K562 (cell line): Measurements from ENCODE around the gene NAPEPLD. TPM values are rescaled to one million over a fixed set of nuclear protein-coding genes. Genes with fewer than 3 reads are reported as not detected.

Source experiments
- ATAC-seq: fragments of 200-7000 bp; cut with Tn5 transposase; 3 replicates; pipeline ENCODE4 v1.9.1; 2020; ENCODE audit warnings: moderate library complexity
- BruUV-seq: library from RNA; stranded (reverse); fragments of 400-500 nt; replicated peaks from 2 replicates; lab custom pipeline; 2021; lab: Mats Ljungman, UMichigan
- CTCF ChIA-PET: fragments of 300-600 bp; formaldehyde crosslinking; extraction: SDS; loops from one replicate; lab custom pipeline; 2021; ENCODE audit warnings: low intra/inter-chr PET ratio; lab: Yijun Ruan, JAX
- POLR2A ChIA-PET: fragments of 300-600, 350-650 bp; sonication (Branson Sonifier 250); formaldehyde crosslinking; extraction: SDS; loops from one replicate; lab custom pipeline; 2021; ENCODE audit warnings: antibody characterized with exemption, inconsistent platforms; lab: Yijun Ruan, JAX
- DNase-seq, 4 experiments: peaks; one replicate each; pipeline versions ENCODE4 v3.0.0 to v3.0.0-alpha.2; 2011 to 2018; ENCODE audit warnings: low spot score in 3 of 4, mixed read lengths in 3 of 4; ENCODE audit errors: extremely low read depth in 1 of 4
- FAIRE-seq: peaks from 2 replicates; lab custom pipeline; 2011; peaks lifted over from hg19 to GRCh38; lab: Jason Lieb, UNC
- H2AFZ ChIP-seq: 2 replicates; pipeline ENCODE4 v1.6.0; 2011; ENCODE audit warnings: low read depth, low read length, control low read depth, inconsistent platforms
- H3K27ac ChIP-seq: fragments of 200-600 bp; 3 replicates; pipeline ENCODE4 v1.8.0; 2011; ENCODE audit warnings: low read depth, mild to moderate bottlenecking, control low read depth, inconsistent platforms, low read length, moderate library complexity, mixed read lengths; ENCODE audit errors: extremely low read depth
- H3K27me3 ChIP-seq, 2 experiments: fragments of 300-600 bp in 1 of 2; 2 replicates in 1 of 2; 3 replicates in 1 of 2; pipeline versions ENCODE4 v1.6.0 to v1.8.0; 2011; ENCODE audit warnings: inconsistent platforms in 2 of 2, low read length in 2 of 2, mild to moderate bottlenecking in 1 of 2, mixed read lengths in 1 of 2, moderate library complexity in 1 of 2; ENCODE audit not compliant: control insufficient read depth in 2 of 2, insufficient read depth in 2 of 2
- H3K36me3 ChIP-seq: fragments of 300-600 bp; 3 replicates; pipeline ENCODE4 v1.8.0; 2011; ENCODE audit warnings: mild to moderate bottlenecking, low read length, inconsistent platforms; ENCODE audit not compliant: control insufficient read depth, insufficient read depth
- H3K4me1 ChIP-seq, 2 experiments: fragments of 200-600 bp in 1 of 2; replicated peaks in 1 of 2; 2 replicates in 1 of 2; 3 replicates in 1 of 2; pipeline versions ENCODE4 v1.5.1 to v1.8.0; 2011; ENCODE audit warnings: inconsistent platforms in 2 of 2, low read length in 2 of 2, mild to moderate bottlenecking in 1 of 2, mixed read lengths in 1 of 2, moderate library complexity in 1 of 2; ENCODE audit not compliant: control insufficient read depth in 2 of 2, insufficient read depth in 2 of 2
- H3K4me2 ChIP-seq: 2 replicates; pipeline ENCODE4 v1.6.1; 2011; ENCODE audit warnings: low read length, control low read depth, inconsistent platforms, mixed read lengths; ENCODE audit not compliant: insufficient read depth
- H3K4me3 ChIP-seq: fragments of 200-600 bp; sonication (generic), shearing (Covaris generic); 2 replicates; pipeline ENCODE4 v1.5.1; 2016; ENCODE audit warnings: control low read depth, inconsistent platforms
- H3K79me2 ChIP-seq: fragments of 200-600 bp; 3 replicates; pipeline ENCODE4 v1.8.0; 2011; ENCODE audit warnings: low read length, inconsistent platforms; ENCODE audit not compliant: control insufficient read depth, insufficient read depth
- H3K9ac ChIP-seq, 2 experiments: 2 replicates each; pipeline versions ENCODE4 v1.6.0 to v1.6.1; 2011; ENCODE audit warnings: low read depth in 2 of 2, low read length in 2 of 2, control low read depth in 1 of 2, inconsistent platforms in 1 of 2, mild to moderate bottlenecking in 1 of 2, mixed read lengths in 1 of 2; ENCODE audit not compliant: insufficient read depth in 1 of 2
- H3K9me1 ChIP-seq: one replicate; pipeline ENCODE4 v1.6.0; 2011; ENCODE audit warnings: inconsistent platforms, mild to moderate bottlenecking, low read length, moderate library complexity; ENCODE audit not compliant: control insufficient read depth, insufficient read depth
- H3K9me3 ChIP-seq: replicated peaks from 2 replicates; pipeline ENCODE4 v1.5.1; 2011; ENCODE audit warnings: low read depth, low read length, inconsistent platforms; ENCODE audit not compliant: control insufficient read depth, insufficient read depth
- H4K20me1 ChIP-seq: replicated peaks from 2 replicates; pipeline ENCODE4 v1.6.1; 2011; ENCODE audit warnings: low read length, inconsistent platforms, mixed read lengths; ENCODE audit not compliant: control insufficient read depth, insufficient read depth
- CBX8 ChIP-seq: fragments of 200-600 bp; sonication (generic); IDR thresholded peaks from 2 replicates; pipeline ENCODE4 v1.6.1; 2012; ENCODE audit warnings: borderline replicate concordance, mixed run types, low read depth, mild to moderate bottlenecking, moderate library complexity, mixed read lengths, low read length, control low read depth, inconsistent platforms; ENCODE audit not compliant: poor library complexity, severe bottlenecking; ENCODE audit errors: extremely low read depth
- ELF2 ChIP-seq: fragments of 250-450 bp; sonication (Bioruptor Pico); IDR thresholded peaks from 2 replicates; pipeline ENCODE4 v1.5.0; 2021; ENCODE audit warnings: mild to moderate bottlenecking
- HDAC6 ChIP-seq: IDR thresholded peaks from 2 replicates; pipeline ENCODE4 v1.6.1; 2012; ENCODE audit warnings: low read depth, mild to moderate bottlenecking, control low read depth, inconsistent platforms, low read length, moderate library complexity
- RAD51 ChIP-seq: fragments of 450-650 bp; IDR thresholded peaks from 2 replicates; pipeline ENCODE4 v1.7.1; 2016; ENCODE audit warnings: low read depth, mild to moderate bottlenecking, borderline replicate concordance
- STAT6 ChIP-seq: sonication (generic); formaldehyde crosslinking; IDR thresholded peaks from 2 replicates; pipeline ENCODE4 v1.8.1; 2023; ENCODE audit warnings: mild to moderate bottlenecking, missing genetic modification reagents
- YY1 ChIP-seq, 3 experiments: IDR thresholded peaks; 2 replicates each; pipeline ENCODE4 v1.6.1; 2011; ENCODE audit warnings: low read length in 2 of 3, mild to moderate bottlenecking in 2 of 3, moderate library complexity in 2 of 3, borderline replicate concordance in 1 of 3, control low read depth in 1 of 3, low read depth in 1 of 3; ENCODE audit not compliant: insufficient read depth in 3 of 3, insufficient replicate concordance in 2 of 3, control insufficient read depth in 1 of 3, insufficient read length in 1 of 3; ENCODE audit errors: extremely low read depth in 1 of 3
- ZNF354B ChIP-seq: fragments of 250-450 bp; sonication (Bioruptor Pico); IDR thresholded peaks from 2 replicates; pipeline ENCODE4 v1.4.0; 2020
- WGBS: fragments of 100-300 bp; shearing (Covaris generic); methylation state at CpG from one replicate; pipeline ENCODE4 v1.1.6; 2016; ENCODE audit warnings: low coverage, mixed read lengths; ENCODE audit not compliant: insufficient coverage; ENCODE audit errors: missing lambda C conversion rate; 5-methylcytosine and 5-hydroxymethylcytosine counted together
- in situ Hi-C: fragments of 300-500 bp; cut with MboI; formaldehyde crosslinking; loops from 4 replicates; pipeline ENCODE4 v1.15.0; 2018; ENCODE audit warnings: inconsistent platforms, mixed read lengths
- intact Hi-C: fragments of 100-400 bp; cut with micrococcal nuclease; formaldehyde crosslinking; loops from 2 replicates; pipeline ENCODE4 v1.14.2; 2022
- polyA plus RNA-seq, 8 experiments: library from polyadenylated mRNA; depleted of rRNA in 4 of 8; stranded (reverse) in 5 of 8; unstranded in 3 of 8; fragments of >200 nt; fragmentation: Nextera tagmentation in 2 of 8; fragmentation: Illumina TruSeq in 1 of 8; extraction: Ambion mirVana in 2 of 8; extraction: Trizol in 1 of 8; gene quantifications; 2 replicates each; pipeline versions ENCODE4 v1.2.1 to v1.2.3, GENCODE V29; 2011 to 2014; ENCODE audit warnings: inconsistent platforms in 1 of 8, missing spikeins in 1 of 8
- total RNA-seq, 7 experiments: library from RNA; depleted of rRNA in 6 of 7; stranded (reverse); fragments of >200 nt in 6 of 7; fragmentation: Illumina TruSeq in 2 of 7; extraction: Trizol in 2 of 7; gene quantifications; 2 replicates each; pipeline versions ENCODE4 v1.2.1 to v1.2.3, GENCODE V29; 2011 to 2021; ENCODE audit warnings: low replicate concordance in 1 of 7

The NAPEPLD gene
- total and polyA plus RNA-seq, 9 of the 15 experiments (the other 6 are each of a cell fraction or from before 2014, with no cell fraction given): 3.2 to 11.0 (median 7.5) TPM

GRCh38 chr7:103117465-103117864 is 31.4 kb downstream of the NAPEPLD start:
- WGBS: 88% methylated on average over 2 of the region's 2 CpGs
- no peak overlapping the region for H2AFZ ChIP-seq
- DNase-seq (no peak), ATAC-seq (no peak), FAIRE-seq (no peak)
- no peaks in the 10 kb centered on the region for H3K9me1 ChIP-seq
- 0 out of 2 replicates have a peak, but pooled peaks cover 4% of the 10 kb centered on the region for H4K20me1 ChIP-seq
- POLR2A ChIA-PET: no interaction called here
- in situ Hi-C loops (no loop called here), intact Hi-C loops (no loop called here)
- H3K27ac ChIP-seq: no peak overlapping the region
- H3K36me3 ChIP-seq: peaks cover 29% of the 10 kb centered on the region
- H3K4me2 ChIP-seq: no peak overlapping the region
- TF ChIP-seq STAT6: no peak
- no peak for TF ChIP-seq YY1 (IDR thresholded peaks at IDR 0.05; ENCODE audit: borderline replicate concordance in 1 of 3, control insufficient read depth in 1 of 3, extremely low read depth in 1 of 3, insufficient read depth in 3 of 3, insufficient read length in 1 of 3, insufficient replicate concordance in 2 of 3, low read depth in 1 of 3, low read length in 2 of 3)
- TF ChIP-seq CBX8: no peak
- TF ChIP-seq ELF2 (CRISPR knock-in tag): no peak
- no peak for TF ChIP-seq HDAC6
- TF ChIP-seq ZNF354B (CRISPR knock-in tag): no peak
- TF ChIP-seq RAD51: no peak
- peaks cover 14 to 32% of the 10 kb centered on the region in 2 experiments for H3K4me1 ChIP-seq
- CTCF ChIA-PET: no interaction called here
- no peak overlapping the region for H3K4me3 ChIP-seq
- H3K27me3 ChIP-seq: no peaks in the 10 kb centered on the region
- BruUV-seq: no TSS peak
- no peaks in the 10 kb centered on the region for H3K9me3 ChIP-seq
- no peak overlapping the region for H3K9ac ChIP-seq
- no peaks in the 10 kb centered on the region for H3K79me2 ChIP-seq
